ENCODE data around the gene FAM221A.
"Not testable (repeated sequence)": the region's sequence is repeated elsewhere in the genome, so short reads cannot be mapped to it uniquely, and the experiment has no call there.

FAM221A gene

GRCh38 chr7:23679898-23680413 is at the start of gene FAM221A:
TSS of gene FAM221A (plus strand) at chr7:23680199. CDS start at chr7:23680219, 20 bp downstream.
- DNase-seq, result peak; percentile 87

- DNase-seq, result no peak
These were observed 46.6 kb upstream of the FAM221A start for GRCh38 chr7:23633417-23633816.

GRCh38 chr7:23645822-23646221 is 34.2 kb upstream of the FAM221A start:
- DNase-seq, result no peak

GRCh38 chr7:23653942-23654341 is 26.1 kb upstream of the FAM221A start:
- no peak for DNase-seq

GRCh38 chr7:23654508-23654907 is 25.5 kb upstream of the FAM221A start:
- no peak for DNase-seq

- DNase-seq, result no peak
These were observed 24.6 kb upstream of the FAM221A start for GRCh38 chr7:23655433-23655832.

GRCh38 chr7:23658831-23659427 is 21.1 kb upstream of the FAM221A start:
- no peak for DNase-seq

- no peak for DNase-seq
These were observed 18.6 kb upstream of the FAM221A start for GRCh38 chr7:23661385-23661784.

GRCh38 chr7:23662124-23662983 is 17.6 kb upstream of the FAM221A start:
- DNase-seq, result no peak

- DNase-seq, result no peak
These were observed 17.1 kb upstream of the FAM221A start for GRCh38 chr7:23662984-23663313.

GRCh38 chr7:23664122-23664521 is 15.9 kb upstream of the FAM221A start:
- no peak for DNase-seq

- DNase-seq, result no peak
These were observed 8.0 kb upstream of the FAM221A start for GRCh38 chr7:23672033-23672432.

GRCh38 chr7:23680414-23681405 is 711 bp downstream of the FAM221A start:
- DNase-seq, result peak; percentile 60

- DNase-seq, result not testable (repeated sequence)
These were observed 4.0 kb downstream of the FAM221A start for GRCh38 chr7:23684041-23684440.

GRCh38 chr7:23685731-23686130 is 5.7 kb downstream of the FAM221A start:
- no peak for DNase-seq

GRCh38 chr7:23687011-23687410 is 7.0 kb downstream of the FAM221A start:
- DNase-seq, result no peak

GRCh38 chr7:23689165-23689564 is 9.2 kb downstream of the FAM221A start:
- no peak for DNase-seq

GRCh38 chr7:23691320-23691719 is 11.3 kb downstream of the FAM221A start:
- DNase-seq, result no peak

GRCh38 chr7:23693224-23693623 is 13.2 kb downstream of the FAM221A start:
- DNase-seq, result no peak

- DNase-seq, result peak; percentile 71
These were observed 17.0 kb downstream of the FAM221A start for GRCh38 chr7:23696916-23697441.

- DNase-seq, result no peak
These were observed 18.8 kb downstream of the FAM221A start for GRCh38 chr7:23698822-23699221.

GRCh38 chr7:23700046-23700445 is 20.0 kb downstream of the FAM221A start:
- DNase-seq, result no peak

All from activated CD4-positive, alpha-beta T cell treated with anti-CD3 and anti-CD28 coated beads, Interleukin-2, Interleukin-6, amounts not matched to agents 100 ng/mL and 50 ng/mL, durations not matched to agents 16 hours and 8 hours (primary cell).